HG02943 (cell line): ENCODE measurements around the gene FGFR3.

Source experiments
- ATAC-seq: cut with Tn5 transposase; IDR thresholded peaks from one replicate; pipeline ENCODE4 v1.9.1; 2021; ENCODE audit warnings: mild to moderate bottlenecking, low read depth, moderate library complexity; ENCODE audit not compliant: unreplicated experiment

Gene FGFR3

GRCh38 chr4:1755297-1755696 lies 37.8 kb upstream of the FGFR3 start:
- no peak for ATAC-seq

- ATAC-seq, result no peak
Measured at GRCh38 chr4:1756079-1756478, 37.0 kb upstream of the FGFR3 start.

GRCh38 chr4:1756893-1757779 lies 36.0 kb upstream of the FGFR3 start:
- ATAC-seq, result no peak

- no peak for ATAC-seq
Measured at GRCh38 chr4:1757836-1758235, 35.3 kb upstream of the FGFR3 start.

- ATAC-seq, result no peak
Measured at GRCh38 chr4:1758306-1759121, 34.6 kb upstream of the FGFR3 start.

- no peak for ATAC-seq
Measured at GRCh38 chr4:1759170-1759817, 33.8 kb upstream of the FGFR3 start.

GRCh38 chr4:1759818-1760223 lies 33.3 kb upstream of the FGFR3 start:
- no peak for ATAC-seq

GRCh38 chr4:1760521-1761071 lies 32.5 kb upstream of the FGFR3 start:
- ATAC-seq, result no peak

- no peak for ATAC-seq
Measured at GRCh38 chr4:1761130-1761689, 31.9 kb upstream of the FGFR3 start.

GRCh38 chr4:1762264-1763010 lies 30.7 kb upstream of the FGFR3 start:
- no peak for ATAC-seq

- ATAC-seq, result no peak
Measured at GRCh38 chr4:1763070-1763549, 30.0 kb upstream of the FGFR3 start.

- no peak for ATAC-seq
Measured at GRCh38 chr4:1763550-1764080, 29.5 kb upstream of the FGFR3 start.

GRCh38 chr4:1764670-1765069 lies 28.4 kb upstream of the FGFR3 start:
- no peak for ATAC-seq

GRCh38 chr4:1765409-1766072 lies 27.6 kb upstream of the FGFR3 start:
- ATAC-seq, result no peak

- no peak for ATAC-seq
Measured at GRCh38 chr4:1766106-1767060, 26.7 kb upstream of the FGFR3 start.

GRCh38 chr4:1767061-1767769 lies 25.9 kb upstream of the FGFR3 start:
- ATAC-seq, result no peak

- ATAC-seq, result no peak
Measured at GRCh38 chr4:1767770-1768366, 25.2 kb upstream of the FGFR3 start.
